HepG2 (cell line): Measurements from ENCODE around the gene EGLN1. TPM values are rescaled to one million over a fixed set of nuclear protein-coding genes. Genes with fewer than 3 reads are reported as not detected.

Source experiments
- AKNA ChIP-seq: sonication (generic); formaldehyde crosslinking; IDR thresholded peaks from 2 replicates; pipeline ENCODE4 v1.4.0; 2020; ENCODE audit warnings: missing genetic modification reagents, borderline replicate concordance
- HHEX ChIP-seq: IDR thresholded peaks from 2 replicates; pipeline ENCODE4 v1.6.1; 2016; ENCODE audit warnings: control low read depth
- KLF15 ChIP-seq: sonication (generic); formaldehyde crosslinking; IDR thresholded peaks from 2 replicates; pipeline ENCODE4 v1.8.1; 2023; ENCODE audit warnings: borderline replicate concordance, mild to moderate bottlenecking, inconsistent platforms, missing genetic modification reagents, mixed read lengths
- U2AF2 ChIP-seq: fragments of 200-400 bp; formaldehyde crosslinking; IDR thresholded peaks from 2 replicates; pipeline ENCODE4 v1.6.1; 2017; ENCODE audit warnings: low read depth, mild to moderate bottlenecking, low read length
- ZBTB25 ChIP-seq: IDR thresholded peaks from 2 replicates; pipeline ENCODE4 v1.6.1; 2018; ENCODE audit warnings: missing genetic modification reagents
- ZMYM3 ChIP-seq: sonication (generic); formaldehyde crosslinking; IDR thresholded peaks from 2 replicates; pipeline ENCODE4 v1.5.1; 2020; ENCODE audit warnings: mild to moderate bottlenecking, missing genetic modification reagents
- ZNF24 ChIP-seq: fragments of 450-650 bp; IDR thresholded peaks from 2 replicates; pipeline ENCODE4 v1.6.1; 2017; ENCODE audit warnings: antibody characterized with exemption, mild to moderate bottlenecking
- ZNF607 ChIP-seq: sonication (generic); formaldehyde crosslinking; IDR thresholded peaks from 2 replicates; pipeline ENCODE4 v1.5.1; 2020; ENCODE audit warnings: missing genetic modification reagents, mild to moderate bottlenecking, borderline replicate concordance
- ZNF761 ChIP-seq: sonication (generic); formaldehyde crosslinking; conservative IDR thresholded peaks from 2 replicates; pipeline ENCODE4 v1.4.0; 2020; ENCODE audit warnings: mild to moderate bottlenecking, missing genetic modification reagents
- polyA plus RNA-seq, 8 experiments: library from polyadenylated mRNA; depleted of rRNA in 3 of 8; stranded (reverse) in 7 of 8; unstranded in 1 of 8; fragments of >200 nt; fragmentation: Illumina TruSeq in 4 of 8; extraction: Trizol in 4 of 8; gene quantifications; 2 replicates each; pipeline versions ENCODE4 v1.2.1 to v1.2.3, GENCODE V29; 2011 to 2016; ENCODE audit warnings: low read depth in 4 of 8, missing spikeins in 1 of 8, mixed read lengths in 1 of 8; ENCODE audit not compliant: insufficient read depth in 1 of 8
- total RNA-seq, 5 experiments: library from RNA; depleted of rRNA; stranded (reverse); fragments of >200 nt; fragmentation: Illumina TruSeq; extraction: Trizol; gene quantifications; 2 replicates each; pipeline ENCODE4 v1.2.3, GENCODE V29; 2016; ENCODE audit warnings: low read depth in 1 of 5
- TF ChIP-seq, protein P1 (sequence below): sonication (generic); formaldehyde crosslinking; IDR thresholded peaks from 2 replicates; pipeline ENCODE4 v1.5.1; 2020; ENCODE audit warnings: missing genetic modification reagents, mild to moderate bottlenecking, borderline replicate concordance

The EGLN1 gene
- total and polyA plus RNA-seq, 2 of the 13 experiments (the other 11 are each of a cell fraction or from before 2014, with no cell fraction given), result 34.4 to 44.1 TPM

DNA sequence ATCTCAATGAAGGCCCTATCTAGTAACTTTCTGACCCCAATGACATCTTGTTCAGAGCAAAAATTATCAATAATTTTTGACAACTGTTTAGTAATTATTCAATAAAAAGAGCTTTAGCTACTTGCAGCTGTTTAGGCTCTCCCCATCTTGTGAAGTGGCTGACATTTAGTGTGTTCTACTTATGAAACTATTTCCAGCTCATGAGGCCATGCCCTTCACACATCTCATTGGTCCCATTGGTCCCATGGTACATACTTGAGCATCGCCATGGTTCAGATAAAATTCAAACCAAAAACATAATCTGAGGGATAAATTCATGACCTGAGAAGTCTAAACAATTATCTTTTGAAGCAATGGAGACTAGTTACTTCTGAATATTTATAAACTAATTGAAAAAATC, 59.8 kb downstream of the EGLN1 start (continued):
- TF ChIP-seq AKNA (CRISPR knock-in tag) (no peak), ZBTB25 (CRISPR knock-in tag) (no peak), ZMYM3 (CRISPR knock-in tag) (no peak), U2AF2 (no peak), ZNF607 (CRISPR knock-in tag) (no peak), ZNF761 (CRISPR knock-in tag) (no peak), ZNF24 (no peak), KLF15 (CRISPR knock-in tag) (no peak), HHEX (no peak)
- TF ChIP-seq, protein P1, sequence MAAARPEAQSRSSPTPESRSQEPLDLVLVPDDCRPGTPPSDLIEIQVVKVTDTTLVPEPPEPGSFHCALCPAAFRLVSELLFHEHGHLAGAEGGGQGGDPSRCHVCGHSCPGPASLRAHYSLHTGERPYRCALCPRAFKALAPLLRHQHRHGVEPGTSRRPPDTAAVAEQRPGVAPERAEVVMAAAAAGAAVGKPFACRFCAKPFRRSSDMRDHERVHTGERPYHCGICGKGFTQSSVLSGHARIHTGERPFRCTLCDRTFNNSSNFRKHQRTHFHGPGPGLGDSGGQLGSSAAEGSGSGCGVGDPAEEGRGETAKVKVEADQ (CRISPR knock-in tag), result no peak
